Hippocampal formation (tissue), 2 donors: Measurements from ENCODE around the gene ITGB3.
"Not testable (repeated sequence)": the region's sequence is repeated elsewhere in the genome, so short reads cannot be mapped to it uniquely, and the experiment has no call there.

Source experiments
- DNase-seq, 2 donors: peaks; one replicate each; lab custom pipeline; 2025; lab: John Stamatoyannopoulos, UW

The ITGB3 gene

GRCh38 chr17:47244697-47245096, 8.9 kb upstream of the ITGB3 start:
- no peak for DNase-seq

- no peak for DNase-seq
Observed at GRCh38 chr17:47246120-47246519, 7.5 kb upstream of the ITGB3 start.

- no peak for DNase-seq
Observed at GRCh38 chr17:47250855-47251254, 2.8 kb upstream of the ITGB3 start.

GRCh38 chr17:47251421-47251940, 2.1 kb upstream of the ITGB3 start:
- no peak for DNase-seq

- DNase-seq, result no peak
Observed at GRCh38 chr17:47252209-47252608, 1.4 kb upstream of the ITGB3 start.

GRCh38 chr17:47252766-47253512, 688 bp upstream of the ITGB3 start:
- DNase-seq, result no peak

- no peak for DNase-seq
Observed at GRCh38 chr17:47254403-47254943, 846 bp downstream of the ITGB3 start.

GRCh38 chr17:47257651-47258339, 4.2 kb downstream of the ITGB3 start:
- no peak for DNase-seq

GRCh38 chr17:47262586-47262985, 9.0 kb downstream of the ITGB3 start:
- no peak for DNase-seq

- DNase-seq, result no peak
Observed at GRCh38 chr17:47264166-47264565, 10.5 kb downstream of the ITGB3 start.

- DNase-seq, result no peak
Observed at GRCh38 chr17:47265983-47266541, 12.4 kb downstream of the ITGB3 start.

- no peak for DNase-seq
Observed at GRCh38 chr17:47266782-47267181, 13.2 kb downstream of the ITGB3 start.

- no peak for DNase-seq
Observed at GRCh38 chr17:47267354-47267828, 13.8 kb downstream of the ITGB3 start.

- not testable (repeated sequence) for DNase-seq
Observed at GRCh38 chr17:47268964-47269363, 15.3 kb downstream of the ITGB3 start.

- not testable (repeated sequence) for DNase-seq
Observed at GRCh38 chr17:47269561-47270280, 16.1 kb downstream of the ITGB3 start.

- DNase-seq, result no peak
Observed at GRCh38 chr17:47270946-47271705, 17.5 kb downstream of the ITGB3 start.

GRCh38 chr17:47272491-47272890, 18.9 kb downstream of the ITGB3 start:
- DNase-seq, result no peak

GRCh38 chr17:47273245-47273644, 19.6 kb downstream of the ITGB3 start:
- DNase-seq, result no peak

GRCh38 chr17:47274319-47275069, 20.9 kb downstream of the ITGB3 start:
- DNase-seq, result no peak

GRCh38 chr17:47275245-47275984, 21.8 kb downstream of the ITGB3 start:
- no peak for DNase-seq
